DMS114 treated with DMSO at 0.1 percent for 48 hours (cell line): ENCODE measurements around the gene ITGA3.

Experiments
- DNase-seq: peaks from one replicate; lab custom pipeline; 2025; ENCODE audit not compliant: unreplicated experiment; lab: John Stamatoyannopoulos, UW

The ITGA3 gene

DNA sequence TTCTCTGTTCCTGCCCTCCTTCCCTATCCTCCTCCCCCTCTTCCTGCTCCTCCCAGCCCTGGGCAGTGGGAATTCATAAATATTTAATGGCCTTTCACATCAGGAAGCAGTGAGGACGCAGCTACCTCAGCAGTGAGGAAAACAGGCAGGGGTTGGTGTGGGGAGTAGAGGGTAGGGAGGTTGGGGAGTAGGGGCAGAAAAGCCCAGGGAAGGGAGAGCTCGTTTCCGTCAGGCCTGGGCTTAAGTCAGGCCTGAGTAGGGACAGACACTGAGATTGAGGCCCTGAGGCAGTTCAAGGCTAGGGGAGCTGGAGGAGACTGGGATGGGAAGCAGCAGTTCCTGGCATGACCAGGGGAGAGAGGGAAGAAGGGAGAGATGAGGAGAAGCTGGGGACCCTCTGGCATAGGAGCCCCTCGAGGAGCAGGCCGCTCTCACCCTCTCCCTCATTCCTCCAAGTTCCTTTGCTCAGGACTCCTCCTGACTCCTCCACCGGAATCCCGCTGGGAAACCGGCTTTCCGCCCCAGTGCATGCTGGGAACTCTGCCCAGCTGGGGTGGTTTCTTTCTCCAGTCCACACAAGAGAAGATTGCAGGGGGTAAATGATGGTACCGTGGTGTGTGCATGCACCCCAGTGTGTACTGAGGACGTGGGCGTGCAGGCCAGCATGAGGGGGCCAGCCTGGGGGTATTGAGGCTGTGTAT, 67.9 kb downstream of the ITGA3 start:
- no peak for DNase-seq

DNA sequence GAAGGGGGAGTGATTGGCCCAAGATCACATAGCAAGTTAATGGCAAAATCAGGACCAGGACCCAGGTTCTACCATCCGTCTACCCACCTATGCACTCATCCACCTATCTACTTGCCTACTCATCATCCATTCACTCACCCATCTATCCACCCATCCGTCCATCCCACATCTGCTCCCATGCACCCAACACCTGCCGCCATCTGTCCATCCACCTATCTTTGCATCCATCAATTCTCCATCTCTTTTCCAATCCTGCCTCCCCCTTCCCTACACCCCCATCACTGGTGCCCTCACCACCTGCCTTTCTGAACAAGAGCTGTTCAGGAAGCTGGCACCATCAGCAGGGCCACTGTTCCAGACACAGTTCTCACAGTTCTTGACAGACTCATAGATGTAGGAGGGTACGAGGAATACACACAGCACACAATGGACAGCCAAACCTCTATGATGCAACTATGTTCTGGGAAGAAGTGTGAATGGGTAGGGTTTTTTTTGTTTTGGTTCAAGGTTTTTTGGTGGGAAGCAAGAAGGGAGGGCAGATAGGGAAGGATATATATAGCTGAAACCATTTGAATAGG, 69.6 kb downstream of the ITGA3 start:
- no peak for DNase-seq

DNA sequence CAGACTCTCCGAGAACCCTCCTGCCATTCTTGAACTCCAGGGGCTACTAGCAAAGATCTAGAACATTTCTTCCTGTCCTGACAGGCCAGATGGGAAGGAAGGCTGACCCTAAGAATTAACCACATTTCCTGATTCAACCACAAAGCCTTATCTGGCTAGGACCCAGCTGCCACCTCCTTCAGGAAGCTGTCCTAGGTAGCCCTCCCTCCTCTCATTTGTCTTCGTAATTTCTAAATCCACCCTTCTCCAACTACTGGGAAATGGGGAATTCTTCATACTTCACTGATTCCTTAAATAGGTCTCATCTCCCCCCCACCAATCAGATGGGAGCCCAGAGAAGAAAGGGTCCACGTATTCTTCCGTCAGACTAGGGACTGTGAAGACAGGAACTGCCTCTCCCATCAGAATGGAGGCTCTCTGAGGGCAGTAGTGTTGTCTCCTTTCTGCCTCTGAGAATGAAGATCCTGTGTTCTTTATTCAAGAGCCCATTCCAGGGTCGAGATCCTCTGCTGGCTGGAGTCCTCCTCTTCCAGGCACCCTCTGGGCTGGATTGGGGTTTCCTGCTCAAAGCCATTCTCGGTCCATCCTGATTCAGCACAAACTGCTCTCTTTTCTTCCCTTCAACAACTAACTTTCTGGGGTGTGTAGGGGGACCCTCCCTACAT, 71.9 kb downstream of the ITGA3 start:
- no peak for DNase-seq

DNA sequence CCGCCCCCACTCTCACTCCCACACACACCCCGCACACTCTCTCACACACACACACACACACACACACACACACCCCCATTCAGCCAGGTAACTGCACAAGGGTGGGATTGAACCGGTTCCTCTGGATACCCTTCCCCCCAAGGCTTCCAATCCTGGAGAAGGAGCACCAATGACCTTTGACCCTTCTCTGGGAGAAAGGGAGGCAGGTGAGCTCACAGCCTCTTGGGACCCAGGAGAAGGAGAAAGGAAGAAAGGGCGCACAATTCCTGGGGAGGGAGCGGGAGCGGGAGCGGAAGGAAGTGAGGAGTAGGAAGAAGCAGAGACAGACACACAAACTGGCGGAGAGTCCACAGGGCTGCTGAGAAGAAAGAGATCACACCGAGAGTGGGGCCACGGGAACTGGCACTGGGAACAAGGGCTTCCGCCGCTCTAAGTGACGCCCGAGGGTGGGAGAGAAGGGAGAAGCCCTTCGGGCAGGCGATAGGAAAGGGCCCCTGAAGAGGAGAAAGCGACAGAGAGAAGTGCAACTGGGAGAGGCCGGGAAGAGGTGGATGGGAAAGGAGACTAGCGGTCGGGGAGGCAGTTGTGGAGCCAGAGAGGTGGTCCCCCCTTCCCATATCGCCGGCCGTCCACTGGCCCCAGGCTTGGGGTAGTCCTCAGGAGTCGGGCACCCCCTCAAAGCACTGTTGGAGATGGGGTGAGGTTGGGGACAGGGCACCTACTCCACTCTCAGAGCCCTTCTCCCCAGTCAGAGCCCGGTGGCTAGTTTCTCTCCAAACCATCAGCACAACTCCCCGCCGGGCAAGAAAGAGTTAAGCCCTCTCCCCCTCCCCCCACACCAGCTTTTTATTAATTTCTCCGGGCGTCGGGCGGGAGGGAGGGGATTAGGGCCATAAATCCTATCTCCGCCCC, 72.8 kb downstream of the ITGA3 start:
- DNase-seq: no peak

DNA sequence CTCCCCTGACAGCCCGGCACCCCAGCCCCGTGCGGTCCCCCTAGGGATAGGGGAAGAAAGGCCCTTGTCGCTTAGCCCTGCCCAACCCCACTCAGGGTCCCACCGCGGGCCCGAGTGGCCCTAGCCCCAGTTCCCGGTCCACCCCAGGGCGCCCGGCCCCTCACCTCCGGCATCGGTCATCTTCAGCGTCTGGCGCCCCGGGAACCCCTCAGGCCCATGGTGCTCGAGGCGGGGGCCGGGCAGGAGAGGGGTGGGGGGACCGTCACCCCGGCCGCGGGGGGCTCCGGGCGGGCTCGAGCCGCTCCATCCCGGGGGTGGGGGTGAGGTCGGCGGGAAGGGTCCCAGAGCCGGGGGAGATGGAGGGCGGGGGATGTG, 73.4 kb downstream of the ITGA3 start:
- no peak for DNase-seq

DNA sequence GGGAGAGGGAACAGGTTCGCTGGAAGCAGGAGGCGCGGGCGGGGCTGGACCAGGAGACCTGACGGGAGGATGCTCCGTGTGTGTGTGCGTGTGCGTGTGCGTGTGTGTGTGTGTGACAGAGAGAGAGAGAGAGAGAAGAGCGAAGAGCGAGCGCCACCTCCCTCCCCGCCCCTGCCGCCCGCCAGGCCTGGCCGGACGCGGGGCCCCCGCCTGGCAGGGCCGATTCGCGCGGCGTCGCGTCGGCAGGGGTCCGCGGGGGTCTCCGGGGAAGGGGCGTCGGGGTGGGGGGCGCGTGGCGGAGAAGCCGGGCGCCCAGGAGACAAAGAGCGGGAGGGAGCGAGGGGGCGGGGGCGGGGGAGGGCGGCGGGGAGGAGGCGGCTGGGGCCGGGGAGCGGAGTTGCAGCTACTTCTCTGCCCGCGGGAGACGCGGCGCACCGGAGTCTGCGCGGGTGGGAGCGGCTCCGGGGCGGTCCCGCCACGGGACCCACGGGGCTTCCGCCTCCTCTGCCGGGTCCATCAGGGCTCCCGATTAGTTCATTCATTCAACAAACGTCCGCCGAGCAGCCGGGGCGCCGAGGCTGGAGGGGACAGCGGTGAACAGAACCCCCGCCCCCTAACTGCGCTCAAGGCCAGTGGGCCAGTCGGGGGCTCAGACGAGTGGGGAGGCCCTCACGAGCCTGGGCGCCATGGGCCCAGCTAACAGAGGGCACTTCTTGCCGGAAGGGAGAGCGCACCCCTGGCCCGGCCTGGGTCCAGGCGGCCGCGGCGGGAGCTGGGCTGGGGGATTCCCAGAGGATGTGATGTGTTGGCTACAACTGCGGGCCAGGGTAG, 74.0 kb downstream of the ITGA3 start, which contains the start of gene SAMD14:
Gene SAMD14, minus strand, starts transcription at position 433 of the 831 bp plus-strand sequence. CDS start 5,201 bp downstream, outside the sequence.
- no peak for DNase-seq

DNA sequence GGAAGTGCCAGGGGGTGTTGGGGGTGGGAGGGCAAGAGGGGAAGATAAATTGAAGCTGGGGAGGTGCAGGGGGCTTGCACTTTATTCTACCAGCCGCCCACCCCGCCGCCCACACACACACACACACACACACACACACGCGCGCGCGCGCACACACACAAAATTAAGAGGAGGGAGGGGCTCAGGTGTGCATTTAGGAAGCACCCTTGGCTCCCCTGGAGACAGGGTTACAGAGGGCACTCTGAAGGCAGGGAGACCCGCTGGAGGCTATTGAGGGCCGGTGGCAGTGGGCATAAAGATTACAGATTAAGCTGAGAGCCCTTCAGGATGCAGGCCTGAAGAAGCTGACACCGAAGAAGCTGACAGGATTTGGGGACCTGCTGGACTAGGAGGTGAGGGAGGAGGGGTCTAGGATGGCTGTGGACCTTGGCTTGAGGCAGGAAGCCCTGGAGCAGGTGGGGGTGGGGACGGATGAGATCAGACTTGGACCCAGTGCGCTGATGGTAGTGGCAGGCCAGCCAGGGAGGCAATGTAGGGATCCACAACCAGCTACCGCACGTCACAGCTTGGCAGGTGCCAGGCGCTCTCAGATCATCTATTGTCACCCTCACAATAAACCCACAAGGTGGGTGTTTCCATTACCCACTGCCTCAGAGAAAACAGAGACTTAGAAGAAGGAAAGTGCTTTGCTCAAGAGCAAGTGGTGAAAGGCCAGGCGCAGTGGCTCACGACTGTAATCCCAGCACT, 74.8 kb downstream of the ITGA3 start:
- DNase-seq: no peak

DNA sequence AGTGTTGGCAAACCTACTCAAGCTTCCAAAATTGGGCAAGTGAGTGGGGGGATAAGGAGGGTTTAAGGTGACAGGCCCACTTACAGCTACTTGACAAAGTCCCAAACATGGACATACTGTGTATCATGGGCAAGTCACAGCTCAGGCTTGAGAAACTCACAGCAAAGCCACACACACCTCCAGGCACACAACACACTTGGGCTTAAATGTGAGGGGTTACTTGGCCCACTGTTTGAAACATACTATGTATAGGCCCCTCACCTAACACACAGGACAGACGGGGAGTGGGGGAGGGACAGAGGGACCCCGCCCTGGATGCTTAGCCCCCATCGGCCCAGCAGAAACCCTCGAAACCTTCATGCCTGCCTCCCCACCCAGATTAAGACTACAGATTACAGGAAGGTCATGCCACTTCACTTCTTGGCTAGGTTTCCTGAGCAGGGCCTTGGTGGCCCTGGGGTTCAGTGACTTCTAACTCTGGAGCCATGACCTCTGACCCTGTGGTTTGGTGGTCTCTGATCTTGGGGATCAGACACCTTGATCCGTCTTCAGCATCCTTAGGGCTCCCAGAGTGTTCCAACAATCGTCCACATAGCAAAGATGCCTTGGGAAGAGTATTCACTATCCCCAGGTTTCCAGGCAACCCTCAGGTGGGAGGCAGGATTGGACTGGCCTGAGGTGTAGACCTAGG, 76.3 kb downstream of the ITGA3 start:
- DNase-seq: no peak

DNA sequence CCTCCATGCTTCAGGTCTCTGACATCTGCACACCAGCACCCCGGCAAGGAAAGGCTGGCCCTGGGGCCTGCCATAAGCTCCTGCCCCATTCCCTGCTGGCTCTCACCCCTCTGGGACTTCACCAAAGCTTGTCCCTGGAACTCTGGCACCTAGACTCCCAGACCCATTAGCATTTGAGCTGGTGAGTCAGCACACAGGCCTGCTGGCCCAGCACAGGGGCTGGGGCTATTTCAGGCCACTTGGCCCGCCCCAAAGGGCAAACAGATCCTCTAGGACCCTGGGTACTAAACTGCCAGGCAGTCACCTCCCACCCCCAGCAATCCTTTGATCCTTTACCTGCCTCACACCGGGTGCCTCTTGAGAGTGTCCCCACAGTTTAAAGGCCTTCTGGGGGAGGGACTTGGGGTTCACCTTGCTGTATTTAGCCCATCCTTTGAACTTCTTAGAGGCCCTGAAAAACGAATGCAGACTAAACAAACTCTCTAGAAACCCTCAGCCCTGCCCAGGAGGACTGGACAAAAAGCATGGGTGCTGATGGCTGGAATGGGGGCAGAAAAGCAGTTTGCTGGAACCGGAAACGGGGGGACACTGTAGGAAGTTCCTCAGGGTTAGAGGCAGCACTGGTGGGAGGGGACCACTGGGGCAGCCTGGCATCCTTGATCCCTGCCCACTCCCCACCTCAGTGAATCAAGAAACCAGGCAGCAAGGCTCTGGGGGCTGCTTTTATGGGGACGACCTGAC, 77.3 kb downstream of the ITGA3 start:
- no peak for DNase-seq

DNA sequence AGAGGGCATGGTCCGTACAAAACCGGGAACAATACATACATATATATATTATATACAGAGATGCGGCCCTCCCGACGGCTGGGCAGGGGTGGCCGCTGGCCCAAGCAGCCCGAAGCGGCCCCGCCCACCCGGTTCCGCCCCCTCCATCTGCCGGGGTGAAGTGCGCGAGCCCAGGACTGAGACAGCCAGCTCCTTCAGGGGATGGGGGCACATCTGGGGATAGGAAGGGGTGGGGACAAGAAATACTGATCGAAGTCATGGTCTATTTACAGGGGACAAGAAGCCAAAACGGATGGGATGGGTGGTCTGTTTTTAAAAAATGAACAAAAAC, 77.8 kb downstream of the ITGA3 start:
- DNase-seq: no peak

DNA sequence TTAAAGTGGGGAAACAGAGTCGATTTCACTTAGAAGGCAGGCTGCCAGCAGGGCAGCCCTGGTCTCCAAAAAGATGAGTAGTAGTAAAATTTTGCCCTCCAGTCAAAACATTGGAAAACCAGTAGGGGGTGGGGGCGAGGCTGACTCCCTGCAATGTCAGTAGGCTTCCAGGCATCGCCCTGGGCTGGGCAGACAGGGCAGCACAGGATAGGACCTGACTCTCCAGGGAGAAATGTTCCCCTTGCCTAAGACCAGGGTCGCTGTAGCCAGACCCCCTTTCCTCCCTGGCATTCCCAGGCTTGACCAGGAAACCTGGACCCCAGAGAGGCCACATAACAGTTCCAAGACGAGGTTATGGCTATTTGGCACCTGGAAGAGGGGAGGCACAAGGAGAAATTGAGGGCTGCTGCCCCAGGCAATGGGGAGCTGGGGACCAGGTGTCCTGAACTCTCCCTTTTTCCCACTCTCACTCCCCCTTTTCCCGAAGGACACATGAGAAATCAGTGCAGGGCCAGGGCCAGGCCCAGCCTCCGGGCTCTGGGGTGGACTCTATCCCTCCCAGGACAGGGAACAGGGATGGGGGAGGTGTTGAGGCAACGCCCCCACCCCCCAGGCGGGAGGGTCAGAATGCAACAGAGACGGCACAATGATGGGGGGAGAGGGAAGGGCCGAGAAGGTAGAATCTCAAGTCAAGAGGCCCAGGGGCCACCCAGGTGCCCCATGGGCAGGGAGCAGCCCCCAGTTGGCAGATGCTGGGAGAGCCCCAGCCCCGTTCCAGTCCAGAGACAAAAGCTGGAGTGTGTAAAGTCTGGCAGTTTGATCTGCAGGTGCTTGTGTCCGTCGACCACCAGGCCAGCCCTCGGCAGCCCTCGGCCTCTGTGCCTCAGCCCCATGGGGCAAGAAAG, 78.5 kb downstream of the ITGA3 start:
- DNase-seq: no peak

DNA sequence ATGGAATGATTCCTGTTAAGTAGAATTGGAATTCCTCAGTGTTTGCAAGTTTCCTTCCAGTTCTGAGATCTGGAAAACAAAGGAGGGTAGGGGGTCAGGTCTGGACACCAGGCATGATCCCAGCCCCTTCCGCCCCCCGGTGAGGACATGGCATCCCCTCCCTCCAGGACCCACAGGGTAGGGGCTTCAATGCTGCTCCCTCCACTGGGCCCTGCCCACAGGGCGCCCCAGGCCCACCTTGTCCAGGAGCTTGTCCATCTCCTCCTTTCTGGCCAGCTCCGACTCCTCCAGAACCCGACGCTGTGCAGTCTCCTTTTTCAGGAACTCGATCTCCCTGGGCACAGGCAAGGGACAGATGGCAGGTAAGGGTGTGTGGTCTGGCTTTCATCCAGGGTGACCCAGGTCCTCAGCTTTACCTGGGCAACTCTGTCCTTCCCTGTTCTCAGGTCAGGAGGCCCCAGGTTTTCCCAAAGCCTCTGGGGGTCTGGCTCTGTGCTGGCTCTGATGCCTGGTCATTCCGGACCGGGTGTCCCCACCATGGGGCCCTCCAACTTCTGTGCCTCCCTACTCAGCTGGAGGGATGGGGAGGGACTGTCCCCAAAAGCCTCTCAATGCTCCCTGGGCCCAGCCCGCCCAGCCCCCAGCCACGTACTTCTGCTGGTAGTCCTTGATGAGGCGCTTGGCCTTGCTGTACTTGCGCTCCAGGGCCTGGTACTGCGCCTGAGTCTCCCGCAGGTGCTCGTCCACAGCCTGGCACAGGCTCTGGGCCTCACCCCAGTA, 79.6 kb downstream of the ITGA3 start:
- no peak for DNase-seq

DNA sequence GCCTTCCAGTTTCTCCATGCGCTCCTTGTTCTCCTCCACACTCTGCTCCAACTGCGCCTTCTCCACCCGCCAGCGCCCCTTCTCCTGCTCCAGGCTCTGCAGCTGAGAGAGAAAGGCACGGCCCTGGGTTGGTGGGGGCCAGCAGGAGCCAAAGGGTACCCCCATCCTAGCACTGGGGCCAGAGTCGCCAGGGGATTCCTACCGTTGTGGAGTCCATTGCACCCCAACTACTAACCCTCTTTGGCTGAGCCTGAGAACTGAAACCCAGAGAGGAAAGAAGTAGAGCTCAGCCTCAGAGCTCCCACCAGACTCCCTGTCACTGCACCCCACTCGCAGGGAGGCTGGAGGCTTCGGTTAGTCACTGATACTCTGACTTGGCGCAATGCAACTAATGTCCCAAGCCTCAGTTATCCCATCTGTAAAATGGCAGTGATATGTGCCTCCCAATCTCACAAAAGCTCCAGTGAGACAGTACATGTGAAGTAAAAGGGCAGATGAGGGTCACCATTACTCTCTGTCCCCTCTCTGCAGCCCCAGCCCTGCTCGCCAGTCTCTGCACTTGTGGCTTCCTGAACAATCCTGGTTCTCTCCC, 80.3 kb downstream of the ITGA3 start:
- DNase-seq: no peak

DNA sequence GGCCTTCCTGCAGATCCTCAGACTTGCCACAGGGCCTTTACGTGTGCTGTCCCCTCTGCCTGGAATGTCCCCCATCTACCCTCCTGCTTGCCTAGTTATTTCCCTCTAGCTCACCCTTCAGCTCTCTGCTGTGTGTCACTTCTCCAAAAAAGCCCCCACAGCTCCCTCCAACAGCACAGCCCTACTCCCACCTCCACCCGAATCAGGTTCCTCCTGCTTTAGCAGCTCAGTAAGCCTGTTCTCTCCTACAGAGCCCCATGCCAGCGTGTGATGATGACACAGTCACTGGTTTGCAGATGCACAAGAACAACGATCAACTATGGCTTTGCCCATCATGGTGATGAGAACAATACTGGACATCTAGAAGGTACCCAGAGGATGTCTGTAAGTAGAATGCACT, 81.1 kb downstream of the ITGA3 start:
- no peak for DNase-seq

DNA sequence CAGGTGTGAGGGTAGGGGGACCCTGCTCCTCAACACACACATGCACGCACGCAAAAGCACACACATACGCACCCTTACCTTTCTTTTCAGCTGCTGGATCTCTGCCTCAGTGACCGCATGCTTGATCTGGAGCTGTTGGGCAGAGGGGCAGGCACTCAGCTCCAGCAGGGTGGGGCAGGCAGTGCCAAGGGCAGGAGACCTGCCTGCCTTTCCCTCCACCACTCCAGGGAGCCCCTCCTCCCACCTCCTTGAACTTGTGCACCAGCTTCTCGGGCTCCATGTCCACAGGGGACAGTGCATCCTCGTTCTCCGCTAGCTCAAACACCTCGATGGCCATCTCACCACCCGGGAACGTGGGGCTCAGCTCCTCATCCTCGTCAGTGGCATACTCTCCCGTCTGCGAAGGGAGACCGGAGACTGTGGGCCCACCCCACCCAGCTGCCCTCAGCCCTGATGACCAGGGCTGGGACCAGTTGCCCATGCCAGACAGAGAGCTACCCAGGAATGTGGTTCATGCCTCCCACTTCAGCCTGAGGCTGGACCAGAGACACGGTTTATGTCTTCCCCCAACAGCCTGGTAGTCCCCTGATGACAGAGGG, 83.4 kb downstream of the ITGA3 start:
- DNase-seq: no peak
